Jurkat, Clone E6-1 (cell line): ENCODE data around the gene PIM1.
"Not testable (repeated sequence)": the region's sequence is repeated elsewhere in the genome, so short reads cannot be mapped to it uniquely, and the experiment has no call there.

Source experiments
- DNase-seq: peaks from one replicate; pipeline ENCODE4 v3.0.0-alpha.2; 2011; ENCODE audit warnings: low read depth, low spot score
- H3K4me3 ChIP-seq: 2 replicates; pipeline ENCODE4 v1.5.1; 2011; ENCODE audit warnings: mild to moderate bottlenecking, low read length, control low read depth, moderate library complexity

Gene PIM1

DNA sequence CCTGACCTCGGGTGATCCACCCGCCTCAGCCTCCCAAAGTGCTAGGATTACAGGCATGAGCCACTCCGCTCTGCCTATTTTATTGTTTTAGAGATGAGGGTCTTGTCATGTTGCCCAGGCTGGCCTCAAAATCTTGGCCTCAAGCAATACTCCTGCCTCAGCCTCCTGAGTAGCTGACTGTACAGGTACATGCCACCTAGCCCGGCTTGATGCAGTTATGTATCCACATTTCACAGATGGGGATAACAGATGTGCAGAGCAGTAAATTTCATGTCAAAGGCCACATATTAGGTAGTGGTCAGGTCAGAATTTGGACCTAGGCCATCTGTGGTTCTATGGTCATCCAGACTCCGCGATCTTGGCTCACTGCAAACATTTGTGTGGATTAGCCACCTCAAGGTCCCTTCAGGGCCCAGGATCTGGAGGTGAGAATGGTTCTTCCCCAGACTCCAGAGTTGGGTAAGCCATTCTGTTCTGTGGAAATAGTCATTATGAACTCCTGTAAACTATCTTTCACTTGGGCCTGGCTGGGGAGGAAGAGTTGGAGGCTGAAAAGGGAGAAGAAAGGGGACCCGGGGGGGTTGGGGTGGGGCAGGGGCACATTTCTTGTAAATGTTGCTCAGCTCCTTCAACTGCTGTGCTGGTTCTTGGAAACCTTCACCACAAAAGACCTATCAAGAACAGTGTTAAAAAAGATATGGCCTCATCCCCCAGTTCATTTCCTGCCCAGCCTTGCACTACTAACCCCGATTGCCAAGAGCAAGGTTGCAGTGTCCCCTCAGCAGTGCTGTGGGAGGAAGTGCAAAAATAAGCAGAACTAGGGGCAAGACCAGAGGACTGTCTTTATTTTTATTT, 13.0 kb downstream of the PIM1 start:
- no peak overlapping the region for H3K4me3 ChIP-seq
- DNase-seq = peak; percentile 77

DNA sequence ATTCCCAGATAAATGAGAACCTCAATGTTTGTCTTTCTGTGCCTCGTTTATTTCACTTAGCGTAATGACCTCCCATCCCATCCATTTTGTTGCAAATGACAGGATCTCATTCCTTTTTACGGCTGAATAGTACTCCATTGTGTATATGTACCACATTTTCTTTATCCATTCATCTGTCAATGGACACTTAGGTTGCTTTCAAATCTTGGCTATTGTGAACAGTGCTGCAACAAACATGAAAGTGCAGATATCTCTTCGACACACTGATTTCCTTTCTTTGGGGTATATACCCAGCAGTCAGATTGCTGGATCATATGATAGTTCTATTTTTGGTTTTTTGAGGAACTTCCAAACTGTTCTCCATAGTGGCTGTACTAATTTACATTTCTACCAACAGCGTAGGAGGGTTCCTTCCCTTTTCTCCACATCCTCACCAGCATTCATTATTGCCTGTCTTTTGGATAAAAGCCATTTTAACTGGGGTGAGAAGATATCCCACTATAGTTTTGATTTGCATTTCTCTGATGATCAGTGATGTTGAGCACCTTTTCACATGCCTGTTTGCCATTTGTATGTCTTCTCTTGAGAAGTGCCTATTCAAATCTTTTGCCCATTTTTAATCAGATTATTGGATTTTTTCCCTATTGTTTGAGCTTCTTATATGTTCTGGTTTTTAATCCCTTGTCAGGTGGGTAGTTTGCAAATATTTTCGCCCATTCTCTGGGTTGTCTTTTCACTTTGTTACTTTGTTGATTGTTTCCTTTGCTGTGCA, 16.2 kb downstream of the PIM1 start:
- H3K4me3 ChIP-seq, DNase-seq: not testable (repeated sequence)

DNA sequence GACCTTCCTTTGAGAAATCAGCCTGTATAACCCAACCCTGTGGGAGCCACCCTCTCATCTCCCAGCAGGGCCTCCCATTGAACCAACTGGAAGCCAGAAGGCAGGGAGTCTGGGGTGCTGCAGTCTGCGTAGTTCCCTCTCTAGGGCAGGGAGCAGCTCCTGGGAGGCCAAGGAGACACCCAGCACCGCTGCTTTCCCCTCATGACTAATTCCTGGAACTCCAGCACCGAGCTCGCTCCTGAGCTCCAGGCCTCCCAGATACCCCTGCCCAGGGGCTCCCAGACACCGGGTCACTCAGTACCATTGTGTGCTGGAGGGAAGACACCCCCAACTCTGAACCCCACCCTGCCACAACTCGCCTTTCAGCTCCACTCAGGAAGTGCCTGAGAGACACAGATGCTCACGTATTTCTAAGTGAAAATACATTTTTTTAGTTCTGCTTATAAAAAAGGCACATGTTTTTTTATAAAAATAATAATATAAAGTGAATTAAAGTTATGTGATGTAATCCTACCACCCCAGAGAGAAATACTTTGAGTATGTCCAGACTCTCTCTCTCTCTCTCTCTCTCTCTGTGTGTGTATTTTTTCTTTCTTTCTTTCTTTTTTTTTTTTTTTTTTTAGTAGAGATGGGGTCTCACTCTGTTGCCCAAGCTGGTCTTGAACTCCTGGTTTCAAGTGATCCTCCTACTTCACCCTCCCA, 17.5 kb downstream of the PIM1 start:
- no peak for DNase-seq
- H3K4me3 ChIP-seq = no peak overlapping the region

DNA sequence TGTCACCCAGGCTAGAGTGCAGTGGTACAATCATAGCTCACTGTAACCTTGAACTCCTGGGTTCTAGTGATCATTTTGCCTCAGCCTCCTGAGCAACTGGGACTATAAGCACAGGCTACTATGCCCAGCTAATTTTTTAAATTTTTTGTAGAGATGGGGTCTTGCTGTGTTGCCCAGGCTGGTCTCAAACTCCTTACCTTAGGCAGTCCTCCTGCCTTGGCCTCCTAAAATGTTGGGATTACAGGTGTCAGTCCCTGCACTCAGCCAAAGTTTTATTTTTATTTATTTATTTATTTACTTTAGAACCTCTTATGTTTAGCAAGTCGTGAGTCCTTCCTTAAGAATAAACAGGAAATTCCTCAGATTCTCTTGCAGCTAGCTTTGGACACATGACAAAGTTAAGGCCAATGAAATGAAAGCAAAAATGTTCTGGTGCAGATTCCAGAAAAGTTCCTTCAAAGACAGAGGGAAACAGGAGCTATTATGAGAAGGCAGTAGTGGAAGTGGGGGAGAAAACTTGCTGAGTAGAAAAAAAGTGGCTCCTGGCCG, 19.1 kb downstream of the PIM1 start:
- no peak for DNase-seq
- no peak overlapping the region for H3K4me3 ChIP-seq

DNA sequence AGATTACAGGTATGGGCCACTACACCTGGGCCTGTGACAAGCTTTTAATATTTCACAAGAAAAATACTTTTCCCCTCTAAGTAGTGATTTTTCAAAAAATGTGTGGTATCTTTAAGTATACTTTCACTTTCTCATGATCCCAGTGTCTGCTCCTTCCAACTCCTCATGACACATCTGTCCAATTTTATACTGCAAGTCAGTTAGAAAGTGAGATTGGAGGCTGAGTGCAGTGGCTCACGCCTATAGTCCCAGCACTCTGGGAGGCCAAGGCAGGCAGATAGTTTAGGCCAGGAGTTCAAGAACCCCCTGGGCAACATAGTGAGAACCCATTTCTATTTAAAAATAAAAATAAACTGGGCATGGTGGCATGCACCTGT, 20.2 kb downstream of the PIM1 start:
- no peak overlapping the region for H3K4me3 ChIP-seq
- no peak for DNase-seq

DNA sequence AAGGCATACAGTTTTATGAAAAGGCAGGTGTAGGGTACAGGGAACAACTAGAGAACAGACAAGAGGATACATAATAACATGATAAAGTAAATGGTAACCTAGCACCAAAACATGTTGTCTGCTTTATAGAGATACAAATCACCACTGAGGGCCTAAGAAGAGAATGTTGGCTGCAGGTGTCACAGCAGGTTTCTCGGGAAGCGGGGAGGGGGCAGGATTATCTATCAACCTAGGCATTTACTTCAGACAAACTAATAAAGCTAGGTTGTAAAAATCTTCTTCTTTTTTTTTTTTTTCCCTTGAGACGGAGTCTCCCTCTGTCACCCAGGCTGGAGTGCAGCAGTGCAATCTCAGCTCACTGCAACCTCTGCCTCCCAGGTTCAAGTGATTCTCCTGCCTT, 22.7 kb downstream of the PIM1 start:
- DNase-seq = no peak
- no peak overlapping the region for H3K4me3 ChIP-seq

DNA sequence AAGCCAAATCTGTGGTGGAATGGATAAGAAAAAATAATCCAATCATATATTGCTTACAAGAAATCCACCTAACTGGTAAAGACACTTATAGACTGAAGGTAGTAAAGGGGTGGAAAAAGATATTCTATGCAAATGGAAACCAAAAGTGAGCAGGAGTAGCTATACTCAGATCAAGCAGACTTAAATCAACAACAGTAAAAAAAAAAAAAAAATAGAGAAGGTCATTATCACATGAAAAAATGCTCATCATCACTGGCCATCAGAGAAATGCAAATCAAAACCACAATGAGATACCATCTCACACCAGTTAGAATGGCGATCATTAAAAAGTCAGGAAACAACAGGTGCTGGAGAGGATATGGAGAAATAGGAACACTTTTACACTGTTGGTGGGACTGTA, 24.9 kb downstream of the PIM1 start:
- not testable (repeated sequence) for DNase-seq, H3K4me3 ChIP-seq

DNA sequence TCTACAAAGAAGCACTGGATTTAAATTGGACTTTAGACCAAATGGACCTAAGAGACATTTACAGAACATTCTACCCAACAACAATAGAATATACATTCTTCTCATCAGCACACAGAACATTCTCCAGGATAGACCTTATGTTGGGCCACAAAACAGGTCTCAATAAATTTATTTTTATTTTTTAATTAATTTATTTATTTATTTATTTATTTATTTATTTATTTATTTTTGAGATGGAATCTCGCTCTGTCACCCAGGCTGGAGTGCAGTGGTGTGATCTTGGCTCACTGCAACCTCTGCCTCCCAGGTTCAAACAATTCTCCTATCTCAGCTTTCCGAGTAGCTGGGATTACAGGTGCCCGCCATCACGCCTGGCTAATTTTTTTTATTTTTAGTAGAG, 26.5 kb downstream of the PIM1 start:
- DNase-seq, H3K4me3 ChIP-seq: not testable (repeated sequence)

DNA sequence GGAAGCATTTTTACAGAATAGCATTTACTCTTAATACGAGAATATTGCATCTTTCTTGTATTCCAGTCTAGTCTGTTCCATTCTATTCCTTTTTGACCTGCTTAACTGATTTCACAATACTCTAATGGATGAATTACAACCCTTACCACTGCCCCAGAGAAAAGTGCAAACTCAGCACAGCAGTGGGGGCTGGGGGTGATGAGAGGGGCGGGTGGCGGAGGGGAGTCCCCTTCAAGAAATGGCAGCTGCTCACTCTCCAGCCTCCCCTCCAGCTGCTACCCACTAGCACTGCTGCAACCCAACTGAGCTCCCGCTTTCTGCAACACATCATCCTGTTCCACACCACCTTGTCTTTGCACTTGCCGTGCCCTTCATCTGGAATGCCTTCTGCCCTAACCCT, 30.1 kb downstream of the PIM1 start:
- H3K4me3 ChIP-seq = no peak overlapping the region
- no peak for DNase-seq

DNA sequence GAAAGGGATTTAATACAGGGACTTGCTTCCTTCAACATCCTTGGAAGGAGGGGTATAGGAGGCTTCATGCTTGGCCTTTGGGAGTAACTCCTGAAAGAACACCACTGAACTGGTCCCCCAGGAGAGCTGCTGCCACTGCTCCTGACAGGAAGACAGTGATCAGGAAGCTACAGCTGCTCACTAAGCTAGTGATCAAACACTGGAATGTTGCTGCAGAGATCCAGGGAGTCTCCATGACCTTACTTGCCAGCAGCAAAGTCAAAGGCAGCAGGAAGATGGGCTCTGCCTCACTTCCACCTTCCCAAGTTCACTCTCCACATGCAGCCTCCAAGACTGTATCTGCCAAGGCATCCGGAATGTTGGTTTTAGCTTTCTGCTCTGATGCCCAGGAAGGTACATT, 31.8 kb downstream of the PIM1 start:
- no peak overlapping the region for H3K4me3 ChIP-seq
- no peak for DNase-seq

DNA sequence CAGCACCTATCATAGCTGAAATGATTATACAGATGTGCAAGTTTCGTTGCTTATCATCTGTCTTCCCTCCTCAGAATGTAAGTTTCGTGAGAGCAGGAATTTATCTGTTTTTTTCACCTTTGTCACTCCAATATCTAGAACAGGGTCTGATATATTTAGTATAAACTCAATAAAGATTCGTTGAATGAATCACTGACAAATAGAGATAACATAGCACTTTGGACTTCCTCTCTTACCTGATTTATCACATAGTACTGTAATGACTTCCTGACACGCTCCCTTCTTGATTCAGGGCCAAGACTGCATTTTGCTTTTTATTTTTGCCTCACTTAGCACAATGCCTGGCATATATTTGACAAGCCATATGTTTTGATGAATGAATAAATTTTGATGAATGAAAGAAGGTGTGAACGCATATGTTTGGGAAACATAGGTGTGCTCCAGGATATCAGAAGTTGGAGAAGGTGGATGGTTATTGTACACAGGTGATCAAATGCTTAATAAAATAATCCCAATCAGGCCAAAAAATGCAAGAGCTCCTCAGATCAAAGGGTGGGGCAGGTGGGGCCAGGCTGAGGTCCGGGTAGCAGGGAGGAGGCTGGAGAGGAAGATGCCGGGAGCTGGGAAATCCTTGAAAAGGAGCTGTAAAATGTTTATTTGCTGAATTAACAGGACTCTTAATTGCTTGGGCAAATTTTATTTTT, 33.0 kb downstream of the PIM1 start:
- H3K4me3 ChIP-seq = no peak overlapping the region
- no peak for DNase-seq

DNA sequence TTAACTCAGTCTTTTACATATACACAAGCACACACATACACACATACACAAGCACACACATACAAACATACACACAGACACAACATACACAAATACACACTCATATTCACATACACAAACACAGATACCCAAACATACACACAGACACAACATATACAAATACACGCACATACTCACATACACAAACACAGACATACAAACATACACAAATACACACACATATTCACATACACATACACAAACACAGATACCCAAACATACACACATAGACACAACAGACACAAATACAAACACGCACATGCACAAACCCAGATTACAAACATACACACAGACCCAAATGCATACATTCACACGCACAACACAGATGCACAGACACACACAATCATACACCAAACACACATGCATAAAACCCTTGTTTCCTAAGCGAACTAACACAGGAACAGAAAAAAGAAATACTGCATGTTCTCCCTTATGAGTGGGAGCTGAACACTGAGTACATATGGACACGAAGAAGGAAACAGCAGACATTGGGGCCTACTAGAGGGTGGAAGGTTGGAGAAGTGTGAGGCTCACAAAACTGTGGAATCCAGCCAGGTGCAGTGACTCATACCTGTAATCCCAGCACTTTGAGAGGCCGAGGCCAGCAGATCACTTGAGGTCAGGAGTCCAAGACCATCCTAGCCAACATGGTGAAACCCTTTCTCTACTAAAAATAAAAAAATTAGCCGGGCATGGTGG, 34.2 kb downstream of the PIM1 start:
- no peak for DNase-seq
- no peak overlapping the region for H3K4me3 ChIP-seq

DNA sequence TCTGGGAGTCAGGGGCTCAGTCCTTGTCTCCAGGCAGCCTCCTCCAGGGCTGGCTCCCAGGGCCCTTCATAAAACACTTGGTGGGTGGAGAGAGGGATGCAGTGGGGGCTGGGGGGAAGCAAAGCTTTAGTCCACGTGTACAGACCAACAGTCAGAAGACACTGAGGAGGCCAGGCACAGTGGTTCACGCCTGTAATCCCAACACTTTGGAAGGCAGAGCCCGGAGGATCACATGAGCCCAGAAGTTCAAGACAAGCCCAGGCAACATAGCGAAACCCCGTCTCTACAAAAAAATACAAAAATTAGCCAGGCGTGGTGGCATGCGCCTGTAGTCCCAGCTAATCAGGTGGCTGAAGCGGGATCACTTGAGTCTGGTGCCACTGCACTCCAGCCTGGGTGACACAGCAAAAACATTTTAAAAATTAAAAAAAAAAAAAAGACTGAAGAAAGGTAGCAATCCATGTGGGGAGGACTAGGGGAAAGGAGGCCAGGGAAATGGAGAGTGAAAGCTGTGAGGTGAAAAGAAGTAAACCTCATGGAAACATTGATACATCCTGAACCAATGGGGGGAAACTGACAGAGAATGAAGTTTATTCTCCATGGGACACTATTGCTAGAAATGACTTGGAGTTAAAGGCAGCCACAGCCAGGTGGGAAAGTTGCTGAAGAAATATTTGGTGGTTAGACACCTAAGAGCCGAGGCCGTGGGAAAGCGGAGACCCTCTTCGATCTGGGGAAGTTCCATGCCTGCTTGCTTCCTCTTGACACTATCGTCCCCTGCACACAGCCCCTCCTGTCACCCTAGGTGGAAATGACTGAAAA, 35.4 kb downstream of the PIM1 start:
- DNase-seq = no peak
- no peak overlapping the region for H3K4me3 ChIP-seq

DNA sequence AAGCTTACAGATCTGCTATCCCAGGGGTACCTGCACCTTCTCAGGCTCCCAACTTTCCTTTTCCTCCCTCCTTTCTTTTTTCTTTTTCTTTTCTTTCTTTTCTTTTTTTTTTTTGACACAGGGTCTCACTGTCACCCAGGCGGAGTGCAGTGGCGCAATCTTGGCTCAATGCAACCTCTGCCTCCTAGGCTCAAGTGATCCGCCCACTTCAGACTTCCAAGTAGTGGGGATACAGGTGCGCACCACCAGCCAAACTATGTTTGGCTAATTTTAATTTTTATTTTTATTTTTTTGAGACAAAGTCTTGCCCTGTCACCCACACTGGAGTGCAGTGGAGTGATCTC, 36.0 kb downstream of the PIM1 start:
- no peak overlapping the region for H3K4me3 ChIP-seq
- DNase-seq = no peak

DNA sequence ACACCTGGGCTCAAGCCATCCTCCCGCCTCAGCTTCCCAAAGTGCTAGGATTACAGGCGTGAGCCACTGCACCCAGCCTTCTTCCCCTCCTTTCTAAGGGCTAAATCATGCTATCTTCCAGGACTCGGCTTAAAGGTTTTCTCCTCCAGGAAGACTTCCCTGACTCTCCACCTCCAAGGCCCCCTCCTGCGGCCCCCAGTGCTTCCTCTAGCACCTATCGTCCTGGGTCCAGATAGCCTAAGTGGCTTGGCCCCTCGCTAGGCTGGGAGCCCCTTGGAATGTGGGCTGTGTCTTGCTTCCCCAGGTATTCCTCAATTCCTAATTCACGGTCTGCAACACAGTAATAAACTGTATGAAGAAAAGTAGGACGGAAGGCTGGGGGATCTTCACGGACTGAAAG, 36.7 kb downstream of the PIM1 start:
- DNase-seq = no peak
- no peak overlapping the region for H3K4me3 ChIP-seq

DNA sequence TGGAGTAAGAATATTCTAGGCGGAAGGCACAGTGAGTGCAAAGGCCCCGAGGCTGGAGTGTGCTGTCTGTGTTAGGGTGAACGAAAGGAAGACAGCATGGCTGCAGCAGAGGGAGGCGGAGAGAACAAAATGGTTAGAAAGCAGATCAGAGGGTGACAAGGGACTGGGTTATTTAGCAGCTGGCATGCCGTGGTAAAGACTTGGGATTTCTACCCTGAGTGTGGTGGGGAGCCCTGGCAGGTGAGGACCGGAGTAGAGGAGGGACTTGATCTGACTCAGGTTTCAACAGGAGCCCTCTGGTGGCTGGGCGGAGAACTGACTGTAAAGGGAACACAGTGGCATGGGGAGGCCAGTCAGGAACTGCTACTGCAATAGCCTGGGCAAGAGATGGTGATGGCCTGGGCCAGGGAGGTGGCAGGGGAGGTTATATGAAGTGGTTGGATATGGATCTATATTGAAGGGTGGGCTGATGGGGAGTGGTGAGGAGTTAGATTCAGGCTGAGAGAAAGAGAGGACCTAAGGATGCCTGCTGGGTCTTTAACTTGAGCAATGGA, 38.0 kb downstream of the PIM1 start:
- H3K4me3 ChIP-seq = no peak overlapping the region
- peak; percentile 77 for DNase-seq

DNA sequence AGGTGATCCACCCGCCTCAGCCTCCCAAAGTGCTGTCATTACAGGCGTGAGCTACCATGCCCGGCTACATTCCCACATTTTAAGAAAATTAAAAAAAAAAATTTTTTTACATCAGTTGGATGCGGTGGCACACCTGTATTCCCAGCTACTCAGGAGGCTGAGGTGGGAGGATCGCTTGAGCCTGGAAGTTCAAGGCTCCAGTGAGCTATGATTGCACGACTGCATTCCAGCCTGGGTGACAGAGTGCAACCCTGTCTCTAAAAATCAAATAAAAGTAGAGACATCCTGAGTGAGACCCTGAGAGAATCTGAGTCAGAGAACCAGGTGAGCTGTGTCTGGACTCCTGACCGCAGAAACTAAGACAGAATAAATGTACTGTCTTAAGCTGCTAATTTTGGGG, 38.8 kb downstream of the PIM1 start:
- DNase-seq = no peak
- H3K4me3 ChIP-seq = no peak overlapping the region
